ENCODE data around the gene GRM7.

GRCh38 chr3:7293286-7293685, 432.4 kb downstream of the GRM7 start:
- TF ChIP-seq EP300 (IDR thresholded peaks at IDR 0.05) (no peak), CTCF (IDR thresholded peaks at IDR 0.05) (no peak), POLR2A (IDR thresholded peaks at IDR 0.05; ENCODE audit: low read depth) (no peak)

All from esophagus muscularis mucosa (tissue), 4 donors.